ENCODE data around the gene NFASC. TPM values are rescaled to one million over a fixed set of nuclear protein-coding genes. Genes with fewer than 3 reads are reported as not detected.
A peak's percentile ranks its signal among the peaks of the same experiment; 100 is the strongest.

Gene NFASC
- total and polyA plus RNA-seq, 9 of the 15 experiments (the other 6 are each of a cell fraction or from before 2014, with no cell fraction given): 0.03 to 0.16 (median 0.06) TPM; not detected in 6

DNA sequence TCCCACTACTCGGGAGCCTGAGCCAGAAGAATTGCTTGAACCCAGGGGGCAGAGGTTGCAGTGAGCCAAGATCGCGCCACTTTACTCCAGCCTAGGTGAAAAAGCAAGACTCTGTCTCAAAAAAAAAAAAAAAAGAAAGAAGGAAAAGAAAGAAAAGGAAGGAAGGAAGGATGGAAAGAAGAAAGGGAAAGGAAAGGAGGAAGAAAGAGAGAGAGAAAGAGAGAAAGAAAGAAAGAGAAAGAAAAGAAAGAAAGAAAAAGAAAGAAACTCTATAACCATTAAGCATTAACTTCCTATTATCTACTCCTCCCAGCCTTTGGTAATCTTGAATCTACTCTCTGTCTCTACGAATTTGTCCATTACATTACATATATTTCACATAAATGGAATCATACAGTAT is 6.9 kb upstream of the NFASC start:
- intact Hi-C loops (cut with micrococcal nuclease) (no loop called here), in situ Hi-C loops (cut with MboI) (no loop called here)
- H3K4me1 ChIP-seq (replicated peaks in 1 of 2; ENCODE audit: control insufficient read depth in 2 of 2, insufficient read depth in 2 of 2, low read length in 2 of 2): peaks cover 0 to 6% of the 10 kb centered on the region in 2 experiments; a peak in 3 of 5 replicates
- peaks cover 7 to 21% of the 10 kb centered on the region in 2 experiments; a peak in 2 of 5 replicates for H3K27me3 ChIP-seq (ENCODE audit: control insufficient read depth in 2 of 2, insufficient read depth in 2 of 2, low read length in 2 of 2)
- no peak overlapping the region for H3K4me2 ChIP-seq (ENCODE audit: insufficient read depth, low read length)
- 5% methylated on average over 2 of the region's 4 CpGs for WGBS (ENCODE audit: insufficient coverage, low coverage, missing lambda C conversion rate)
- no peak overlapping the region for H3K9ac ChIP-seq (ENCODE audit: insufficient read depth in 1 of 2, low read depth in 2 of 2, low read length in 2 of 2)
- H3K9me3 ChIP-seq (replicated peaks; ENCODE audit: control insufficient read depth, insufficient read depth, low read depth, low read length): no peaks in the 10 kb centered on the region
- TF ChIP-seq ZKSCAN8 (CRISPR knock-in tag; IDR thresholded peaks at IDR 0.05): no peak
- TF ChIP-seq, protein P1, sequence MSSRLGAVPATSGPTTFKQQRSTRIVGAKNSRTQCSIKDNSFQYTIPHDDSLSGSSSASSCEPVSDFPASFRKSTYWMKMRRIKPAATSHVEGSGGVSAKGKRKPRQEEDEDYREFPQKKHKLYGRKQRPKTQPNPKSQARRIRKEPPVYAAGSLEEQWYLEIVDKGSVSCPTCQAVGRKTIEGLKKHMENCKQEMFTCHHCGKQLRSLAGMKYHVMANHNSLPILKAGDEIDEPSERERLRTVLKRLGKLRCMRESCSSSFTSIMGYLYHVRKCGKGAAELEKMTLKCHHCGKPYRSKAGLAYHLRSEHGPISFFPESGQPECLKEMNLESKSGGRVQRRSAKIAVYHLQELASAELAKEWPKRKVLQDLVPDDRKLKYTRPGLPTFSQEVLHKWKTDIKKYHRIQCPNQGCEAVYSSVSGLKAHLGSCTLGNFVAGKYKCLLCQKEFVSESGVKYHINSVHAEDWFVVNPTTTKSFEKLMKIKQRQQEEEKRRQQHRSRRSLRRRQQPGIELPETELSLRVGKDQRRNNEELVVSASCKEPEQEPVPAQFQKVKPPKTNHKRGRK (tag; IDR thresholded peaks at IDR 0.05): peak; percentile 96
- no peak for TF ChIP-seq KLF1 (tag; IDR thresholded peaks at IDR 0.05)
- 0 out of 2 replicates have a peak, but pooled peaks have one; percentile 14 for TF ChIP-seq OTX1 (CRISPR knock-in tag; IDR thresholded peaks at IDR 0.05)
- no peak for TF ChIP-seq MAFG (tag; conservative IDR thresholded peaks at IDR 0.05)
- ChIA-PET POLR2A (no interaction called here), CTCF (ENCODE audit: low intra/inter-chr PET ratio) (interaction anchor here (0.6 kb wide), 1 partner anchor 472 kb away, joined by 3 read pairs; no protein-coding TSS in a partner anchor)
- peaks cover 8% of the 10 kb centered on the region; the same call in 1 of the 2 replicates for H4K20me1 ChIP-seq (replicated peaks; ENCODE audit: control insufficient read depth, insufficient read depth, low read length)
- DNase-seq (ENCODE audit: extremely low read depth in 1 of 4, low spot score in 3 of 4) (no peak), ATAC-seq (no peak), FAIRE-seq (no peak)
- H2AFZ ChIP-seq (ENCODE audit: low read depth, low read length): no peak overlapping the region
- no peak overlapping the region for H3K4me3 ChIP-seq
- H3K27ac ChIP-seq (ENCODE audit: extremely low read depth, low read depth, low read length): no peak overlapping the region
- BruUV-seq (replicated peaks): no TSS peak
- H3K9me1 ChIP-seq (ENCODE audit: control insufficient read depth, insufficient read depth, low read length): no peaks in the 10 kb centered on the region
- no peaks in the 10 kb centered on the region for H3K79me2 ChIP-seq (ENCODE audit: control insufficient read depth, insufficient read depth, low read length)
- no peaks in the 10 kb centered on the region for H3K36me3 ChIP-seq (ENCODE audit: control insufficient read depth, insufficient read depth, low read length)

Data from K562 (cell line).